C4-2B (cell line): Measurements from ENCODE around the gene SEC14L2.

Experiments
- H3K27ac ChIP-seq: fragments of 450-650 bp; 2 replicates; pipeline ENCODE4 v1.5.1; 2017
- CTCF ChIP-seq: fragments of 450-650 bp; conservative IDR thresholded peaks from 2 replicates; pipeline ENCODE4 v1.5.1; 2017; ENCODE audit warnings: mild to moderate bottlenecking
- ZFX ChIP-seq: fragments of 450-650 bp; IDR thresholded peaks from 2 replicates; pipeline ENCODE4 v1.6.1; 2017

Gene SEC14L2

GRCh38 chr22:30375312-30375849 is 21.4 kb upstream of the SEC14L2 start:
- no peak overlapping the region for H3K27ac ChIP-seq
- TF ChIP-seq CTCF (no peak), ZFX (no peak)

GRCh38 chr22:30380011-30380410 is 16.8 kb upstream of the SEC14L2 start:
- H3K27ac ChIP-seq = no peak overlapping the region
- TF ChIP-seq CTCF = no peak
- no peak for TF ChIP-seq ZFX

- H3K27ac ChIP-seq = no peak overlapping the region
- TF ChIP-seq CTCF (no peak), ZFX (no peak)
Observed at GRCh38 chr22:30381264-30381663, 15.6 kb upstream of the SEC14L2 start.

DNA sequence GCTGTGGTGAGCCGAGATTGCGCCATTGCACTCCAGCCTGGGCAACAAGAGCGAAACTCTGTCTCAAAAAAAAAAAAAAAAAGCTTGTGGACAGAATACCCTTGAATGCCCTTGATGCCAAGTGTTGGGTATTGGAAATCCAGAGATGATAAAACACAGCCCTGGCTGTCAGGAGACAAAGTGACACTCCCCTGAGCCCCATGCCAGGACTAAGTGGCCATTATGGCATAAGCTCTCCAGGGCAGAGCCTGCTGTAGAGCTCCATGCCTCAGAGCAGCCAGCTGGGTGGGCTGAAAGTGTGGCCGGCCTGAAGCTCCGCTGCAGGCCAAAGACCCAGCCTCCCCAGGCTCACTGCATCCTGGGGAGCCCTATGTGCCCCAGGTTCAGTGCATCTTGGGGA is 14.5 kb upstream of the SEC14L2 start:
- no peak overlapping the region for H3K27ac ChIP-seq
- TF ChIP-seq ZFX = no peak
- TF ChIP-seq CTCF = no peak

- no peak for TF ChIP-seq CTCF
- TF ChIP-seq ZFX = no peak
- no peak overlapping the region for H3K27ac ChIP-seq
Observed at GRCh38 chr22:30383061-30383460, 13.8 kb upstream of the SEC14L2 start.

- no peak overlapping the region for H3K27ac ChIP-seq
- TF ChIP-seq ZFX (no peak), CTCF (no peak)
Observed at GRCh38 chr22:30385942-30386341, 10.9 kb upstream of the SEC14L2 start.

GRCh38 chr22:30386608-30386959 is 10.2 kb upstream of the SEC14L2 start:
- H3K27ac ChIP-seq = peak overlapping the region; percentile 60
- TF ChIP-seq CTCF (no peak), ZFX (no peak)
